Measurements from ENCODE around the gene IL17RB. TPM values are rescaled to one million over a fixed set of nuclear protein-coding genes. Genes with fewer than 3 reads are reported as not detected.

IL17RB gene
- polyA plus RNA-seq, 3 donors: 0.13 TPM; not detected in 2

DNA sequence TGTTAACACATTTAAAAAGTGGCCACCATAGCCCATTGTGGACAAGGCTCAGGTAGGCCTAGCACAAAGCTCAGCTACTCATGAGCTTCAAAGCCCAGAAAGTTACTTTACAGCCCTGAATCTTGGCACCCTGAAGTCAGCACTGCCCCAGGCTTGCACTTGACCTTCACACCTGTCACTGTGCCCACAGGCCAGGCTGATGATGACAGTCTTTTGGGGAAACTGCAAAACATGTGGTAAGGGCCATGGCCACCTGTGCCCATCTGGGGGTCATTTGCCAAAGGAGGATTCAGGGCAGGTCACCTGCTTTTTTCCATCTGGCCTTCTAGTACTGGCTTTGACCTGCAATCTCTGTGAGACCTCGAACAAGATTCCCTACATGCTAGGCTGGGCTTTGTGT, 11.1 kb upstream of the IL17RB start:
- intact Hi-C loops (cut with micrococcal nuclease): no loop called here
- no peak overlapping the region for H3K4me3 ChIP-seq (replicated peaks in 1 of 3; ENCODE audit: low read depth in 2 of 3, low read length in 3 of 3)
- no peaks in the 10 kb centered on the region for H3K27me3 ChIP-seq (ENCODE audit: control insufficient read depth in 2 of 2, insufficient read depth in 2 of 2, low read length in 2 of 2)
- WGBS (ENCODE audit: insufficient coverage): 100% methylated on average over 1 of the region's 1 CpG
- H3K4me1 ChIP-seq (ENCODE audit: control insufficient read depth in 1 of 2, insufficient read depth in 2 of 2, low read length in 2 of 2): peaks cover 19 to 22% of the 10 kb centered on the region in 2 donors
- H3K9me3 ChIP-seq (replicated peaks in 1 of 2; ENCODE audit: control insufficient read depth in 1 of 2, insufficient read depth in 1 of 2, low read length in 2 of 2): no peaks in the 10 kb centered on the region
- H3K4me2 ChIP-seq (replicated peaks; ENCODE audit: extremely low read depth, low read length, poor library complexity, severe bottlenecking): no peak overlapping the region
- no peak overlapping the region for H3K27ac ChIP-seq (ENCODE audit: low read depth in 1 of 2, low read length in 2 of 2)
- Mint-ChIP-seq H3K36me3 (peaks cover 0 to 2% of the 10 kb centered on the region in 2 donors), H3K9me3 (no peaks in the 10 kb centered on the region), H3K27me3 (ENCODE audit: low read depth in 3 of 3) (peaks cover 5 to 15% (median 8%) of the 10 kb centered on the region in 3 donors), H3K4me3 (no peak overlapping the region), H3K4me1 (peaks cover 20% of the 10 kb centered on the region), H3K27ac (peak overlapping the region in 2 of 7 donors; percentile 35 to 78)
- no peak overlapping the region for H3K9ac ChIP-seq (ENCODE audit: insufficient read depth, low read length, poor library complexity, severe bottlenecking)
- H2AFZ ChIP-seq (ENCODE audit: insufficient read depth, low read depth, low read length, poor library complexity, severe bottlenecking): no peak overlapping the region
- H4K20me1 ChIP-seq (ENCODE audit: insufficient read depth, low read length): no peaks in the 10 kb centered on the region
- no peaks in the 10 kb centered on the region for H3K36me3 ChIP-seq (replicated peaks in 1 of 2; ENCODE audit: control insufficient read depth in 1 of 2, insufficient read depth in 2 of 2, low read length in 2 of 2)
- H3K79me2 ChIP-seq (ENCODE audit: insufficient read depth, low read length): no peaks in the 10 kb centered on the region
- TF ChIP-seq, protein P1, sequence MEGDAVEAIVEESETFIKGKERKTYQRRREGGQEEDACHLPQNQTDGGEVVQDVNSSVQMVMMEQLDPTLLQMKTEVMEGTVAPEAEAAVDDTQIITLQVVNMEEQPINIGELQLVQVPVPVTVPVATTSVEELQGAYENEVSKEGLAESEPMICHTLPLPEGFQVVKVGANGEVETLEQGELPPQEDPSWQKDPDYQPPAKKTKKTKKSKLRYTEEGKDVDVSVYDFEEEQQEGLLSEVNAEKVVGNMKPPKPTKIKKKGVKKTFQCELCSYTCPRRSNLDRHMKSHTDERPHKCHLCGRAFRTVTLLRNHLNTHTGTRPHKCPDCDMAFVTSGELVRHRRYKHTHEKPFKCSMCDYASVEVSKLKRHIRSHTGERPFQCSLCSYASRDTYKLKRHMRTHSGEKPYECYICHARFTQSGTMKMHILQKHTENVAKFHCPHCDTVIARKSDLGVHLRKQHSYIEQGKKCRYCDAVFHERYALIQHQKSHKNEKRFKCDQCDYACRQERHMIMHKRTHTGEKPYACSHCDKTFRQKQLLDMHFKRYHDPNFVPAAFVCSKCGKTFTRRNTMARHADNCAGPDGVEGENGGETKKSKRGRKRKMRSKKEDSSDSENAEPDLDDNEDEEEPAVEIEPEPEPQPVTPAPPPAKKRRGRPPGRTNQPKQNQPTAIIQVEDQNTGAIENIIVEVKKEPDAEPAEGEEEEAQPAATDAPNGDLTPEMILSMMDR (IDR thresholded peaks at IDR 0.05): no peak
- DNase-seq: no peak

- Mint-ChIP-seq H3K27ac (peak overlapping the region in 1 of 7 donors; percentile 13), H3K4me1 (peaks cover 20% of the 10 kb centered on the region), H3K4me3 (no peak overlapping the region), H3K27me3 (ENCODE audit: low read depth in 3 of 3) (peaks cover 10 to 16% (median 14%) of the 10 kb centered on the region in 3 donors), H3K9me3 (no peaks in the 10 kb centered on the region), H3K36me3 (peaks cover 0 to 2% of the 10 kb centered on the region in 2 donors)
- intact Hi-C loops (cut with micrococcal nuclease): no loop called here
- H3K36me3 ChIP-seq (replicated peaks in 1 of 2; ENCODE audit: control insufficient read depth in 1 of 2, insufficient read depth in 2 of 2, low read length in 2 of 2): no peaks in the 10 kb centered on the region
- peaks cover 19 to 22% of the 10 kb centered on the region in 2 donors for H3K4me1 ChIP-seq (ENCODE audit: control insufficient read depth in 1 of 2, insufficient read depth in 2 of 2, low read length in 2 of 2)
- H2AFZ ChIP-seq (ENCODE audit: insufficient read depth, low read depth, low read length, poor library complexity, severe bottlenecking): no peak overlapping the region
- H4K20me1 ChIP-seq (ENCODE audit: insufficient read depth, low read length): no peaks in the 10 kb centered on the region
- H3K4me3 ChIP-seq (replicated peaks in 1 of 3; ENCODE audit: low read depth in 2 of 3, low read length in 3 of 3): no peak overlapping the region
- 97% methylated on average over 8 of the region's 9 CpGs for WGBS (ENCODE audit: insufficient coverage)
- TF ChIP-seq, protein P1 (IDR thresholded peaks at IDR 0.05): no peak
- no peaks in the 10 kb centered on the region for H3K9me3 ChIP-seq (replicated peaks in 1 of 2; ENCODE audit: control insufficient read depth in 1 of 2, insufficient read depth in 1 of 2, low read length in 2 of 2)
- no peak overlapping the region for H3K9ac ChIP-seq (ENCODE audit: insufficient read depth, low read length, poor library complexity, severe bottlenecking)
- no peaks in the 10 kb centered on the region for H3K79me2 ChIP-seq (ENCODE audit: insufficient read depth, low read length)
- H3K27ac ChIP-seq (ENCODE audit: low read depth in 1 of 2, low read length in 2 of 2): no peak overlapping the region
- DNase-seq: no peak
- H3K4me2 ChIP-seq (replicated peaks; ENCODE audit: extremely low read depth, low read length, poor library complexity, severe bottlenecking): no peak overlapping the region
- no peaks in the 10 kb centered on the region for H3K27me3 ChIP-seq (ENCODE audit: control insufficient read depth in 2 of 2, insufficient read depth in 2 of 2, low read length in 2 of 2)
These were observed 10.1 kb upstream of the IL17RB start for GRCh38 chr3:53836084-53836872.
